Activated CD4-positive, alpha-beta memory T cell treated with anti-CD3 and anti-CD28 coated beads for 36 hours (primary cell): ENCODE results near the gene ANKRD13A. TPM values are rescaled to one million over a fixed set of nuclear protein-coding genes. Genes with fewer than 3 reads are reported as not detected.
A peak's percentile ranks its signal among the peaks of the same experiment; 100 is the strongest.

Experiments used
- CTCF ChIA-PET: fragments of 350-600 bp; sonication (Branson Sonifier 250); formaldehyde crosslinking; loops from one replicate; lab custom pipeline; 2021; ENCODE audit warnings: antibody characterized with exemption, inconsistent platforms; lab: Charles Lee
- POLR2A ChIA-PET: fragments of 350-600 bp; sonication (Branson Sonifier 250); formaldehyde crosslinking; loops from one replicate; lab custom pipeline; 2021; ENCODE audit warnings: antibody characterized with exemption; lab: Charles Lee
- DNase-seq: peaks from one replicate; pipeline ENCODE4 v3.0.0-alpha.2; 2020
- H3K27ac Mint-ChIP-seq: one replicate; pipeline ENCODE4 v1.8.0; 2021; ENCODE audit warnings: mixed read lengths
- H3K27me3 Mint-ChIP-seq: one replicate; pipeline ENCODE4 v1.8.0; 2021; ENCODE audit warnings: mixed read lengths
- H3K36me3 Mint-ChIP-seq: one replicate; pipeline ENCODE4 v1.8.0; 2021; ENCODE audit warnings: mixed read lengths
- H3K4me1 Mint-ChIP-seq: one replicate; pipeline ENCODE4 v1.8.0; 2021; ENCODE audit warnings: low read depth, mixed read lengths
- H3K4me3 Mint-ChIP-seq: one replicate; pipeline ENCODE4 v1.8.0; 2021; ENCODE audit warnings: mild to moderate bottlenecking, mixed read lengths
- H3K9me3 Mint-ChIP-seq: one replicate; pipeline ENCODE4 v1.8.0; 2021; ENCODE audit warnings: mixed read lengths
- intact Hi-C: fragments of 100-400 bp; cut with micrococcal nuclease; formaldehyde crosslinking; loops from one replicate; pipeline ENCODE4 v1.15.1; 2023
- total RNA-seq, 2 experiments: library from RNA; stranded (reverse); gene quantifications; one replicate each; pipeline ENCODE4 v1.2.3, GENCODE V29; 2021

Gene ANKRD13A
- total RNA-seq, 2 experiments from 2014 or later, result 45.0 to 46.6 TPM

- intact Hi-C loops, result no loop called here
- peaks cover 41% of the 10 kb centered on the region for H3K36me3 Mint-ChIP-seq
- CTCF ChIA-PET, result interaction anchor here (1.2 kb wide), 1 partner anchor 26 kb away, joined by 4 read pairs; no protein-coding TSS in a partner anchor
These were observed 36.8 kb upstream of the ANKRD13A start for GRCh38 chr12:109962398-109962797.

GRCh38 chr12:109963330-109963729 is 35.9 kb upstream of the ANKRD13A start:
- Mint-ChIP-seq H3K4me3 (no peak overlapping the region), H3K4me1 (peaks cover 22% of the 10 kb centered on the region), H3K9me3 (no peaks in the 10 kb centered on the region), H3K27me3 (no peaks in the 10 kb centered on the region), H3K27ac (no peak overlapping the region), H3K36me3 (peaks cover 42% of the 10 kb centered on the region)
- intact Hi-C loops, result no loop called here
- ChIA-PET POLR2A (interaction anchor here (1.5 kb wide), 1 partner anchor 10 kb away, joined by 4 read pairs; no protein-coding TSS in a partner anchor), CTCF (interaction anchor here (0.7 kb wide), 1 partner anchor 58 kb away, joined by 3 read pairs; no protein-coding TSS in a partner anchor)
- DNase-seq, result no peak

More at GRCh38 chr12:109962398-109962797, 36.8 kb upstream of the ANKRD13A start:
- no peak overlapping the region for H3K27ac Mint-ChIP-seq
- H3K27me3 Mint-ChIP-seq, result no peaks in the 10 kb centered on the region
- POLR2A ChIA-PET, result no interaction called here
- peaks cover 14% of the 10 kb centered on the region for H3K4me1 Mint-ChIP-seq
- no peak overlapping the region for H3K4me3 Mint-ChIP-seq
- H3K9me3 Mint-ChIP-seq, result no peaks in the 10 kb centered on the region
- DNase-seq, result peak; percentile 28

GRCh38 chr12:109963743-109964429 is 35.3 kb upstream of the ANKRD13A start:
- CTCF ChIA-PET, result interaction anchor here (0.7 kb wide), 2 partner anchors 27 to 59 kb away, joined by 3 read pairs; no protein-coding TSS in a partner anchor
- Mint-ChIP-seq H3K27ac (no peak overlapping the region), H3K4me3 (no peak overlapping the region), H3K27me3 (no peaks in the 10 kb centered on the region), H3K4me1 (peaks cover 22% of the 10 kb centered on the region), H3K36me3 (peaks cover 36% of the 10 kb centered on the region), H3K9me3 (no peaks in the 10 kb centered on the region)
- DNase-seq, result no peak
- intact Hi-C loops, result no loop called here
- POLR2A ChIA-PET, result interaction anchor here (1.5 kb wide), 1 partner anchor 9 kb away, joined by 4 read pairs; no protein-coding TSS in a partner anchor

GRCh38 chr12:109966546-109966945 is 32.7 kb upstream of the ANKRD13A start:
- Mint-ChIP-seq H3K27me3 (no peaks in the 10 kb centered on the region), H3K9me3 (no peaks in the 10 kb centered on the region), H3K4me1 (peaks cover 26% of the 10 kb centered on the region), H3K4me3 (no peak overlapping the region), H3K36me3 (peaks cover 38% of the 10 kb centered on the region), H3K27ac (no peak overlapping the region)
- ChIA-PET CTCF (interaction anchor here (1.1 kb wide), 1 partner anchor 58 kb away, joined by 3 read pairs; no protein-coding TSS in a partner anchor), POLR2A (interaction anchor here (1.1 kb wide), 1 partner anchor 23 kb away, joined by 3 read pairs; no protein-coding TSS in a partner anchor)
- DNase-seq, result no peak
- intact Hi-C loops, result no loop called here

- intact Hi-C loops, result no loop called here
- no peak for DNase-seq
- H3K27me3 Mint-ChIP-seq, result no peaks in the 10 kb centered on the region
- no peak overlapping the region for H3K4me3 Mint-ChIP-seq
- no peaks in the 10 kb centered on the region for H3K9me3 Mint-ChIP-seq
- POLR2A ChIA-PET, result interaction anchor here (0.8 to 1.4 kb wide), 4 partner anchors 22 to 37 kb away, joined by 3 to 4 read pairs (median 3); partner anchors contain the start of gene GIT2
- CTCF ChIA-PET, result interaction anchor here (0.5 to 1.3 kb wide), 7 partner anchors 20 to 132 kb away, joined by 3 to 4 read pairs (median 3); no protein-coding TSS in a partner anchor
- peak overlapping the region; percentile 59 for H3K27ac Mint-ChIP-seq
- peaks cover 25% of the 10 kb centered on the region for H3K4me1 Mint-ChIP-seq
- peaks cover 42% of the 10 kb centered on the region for H3K36me3 Mint-ChIP-seq
These were observed 31.7 kb upstream of the ANKRD13A start for GRCh38 chr12:109967383-109968031.

- DNase-seq, result no peak
- ChIA-PET CTCF (interaction anchor here (0.5 to 1.3 kb wide), 6 partner anchors 20 to 131 kb away, joined by 3 to 4 read pairs (median 4); no protein-coding TSS in a partner anchor), POLR2A (interaction anchor here (1.0 to 1.4 kb wide), 2 partner anchors 25 to 28 kb away, joined by 3 to 4 read pairs; partner anchors contain the start of gene GIT2)
- Mint-ChIP-seq H3K9me3 (no peaks in the 10 kb centered on the region), H3K4me1 (peaks cover 24% of the 10 kb centered on the region), H3K36me3 (peaks cover 43% of the 10 kb centered on the region), H3K27ac (peak overlapping the region; percentile 59), H3K27me3 (no peaks in the 10 kb centered on the region), H3K4me3 (no peak overlapping the region)
- intact Hi-C loops, result no loop called here
These were observed 31.2 kb upstream of the ANKRD13A start for GRCh38 chr12:109968032-109968420.

- H3K27ac Mint-ChIP-seq, result no peak overlapping the region
- H3K9me3 Mint-ChIP-seq, result peaks cover 2% of the 10 kb centered on the region
- POLR2A ChIA-PET, result interaction anchor here (1.4 kb wide), 1 partner anchor 24 kb away, joined by 3 read pairs; no protein-coding TSS in a partner anchor
- peaks cover 28% of the 10 kb centered on the region for H3K4me1 Mint-ChIP-seq
- H3K36me3 Mint-ChIP-seq, result peaks cover 49% of the 10 kb centered on the region
- no peaks in the 10 kb centered on the region for H3K27me3 Mint-ChIP-seq
- no peak for DNase-seq
- CTCF ChIA-PET, result no interaction called here
- intact Hi-C loops, result no loop called here
- H3K4me3 Mint-ChIP-seq, result no peak overlapping the region
These were observed 30.4 kb upstream of the ANKRD13A start for GRCh38 chr12:109968801-109969200.

GRCh38 chr12:109972821-109973220 is 26.4 kb upstream of the ANKRD13A start:
- ChIA-PET POLR2A (interaction anchor here (0.7 to 1.1 kb wide), 4 partner anchors 9 to 27 kb away, joined by 3 to 5 read pairs (median 4); partner anchors contain the start of gene ANKRD13A), CTCF (interaction anchor here (0.6 to 0.9 kb wide), 3 partner anchors 63 to 529 kb away, joined by 3 read pairs; no protein-coding TSS in a partner anchor)
- Mint-ChIP-seq H3K27ac (no peak overlapping the region), H3K27me3 (no peaks in the 10 kb centered on the region), H3K4me1 (peaks cover 27% of the 10 kb centered on the region), H3K4me3 (no peak overlapping the region), H3K9me3 (peaks cover 6% of the 10 kb centered on the region), H3K36me3 (peaks cover 55% of the 10 kb centered on the region)
- intact Hi-C loops, result loop anchor here (1.0 to 5.0 kb wide), 2 partner anchors 8 to 34 kb away; no protein-coding TSS in a partner anchor
- DNase-seq, result no peak

- ChIA-PET POLR2A (interaction anchor here (0.7 to 1.6 kb wide), 3 partner anchors 10 to 92 kb away, joined by 3 to 4 read pairs (median 4); no protein-coding TSS in a partner anchor), CTCF (interaction anchor here (0.7 kb wide), 1 partner anchor 55 kb away, joined by 3 read pairs; no protein-coding TSS in a partner anchor)
- H3K36me3 Mint-ChIP-seq, result peaks cover 61% of the 10 kb centered on the region
- peaks cover 10% of the 10 kb centered on the region for H3K9me3 Mint-ChIP-seq
- peaks cover 60% of the 10 kb centered on the region for H3K4me1 Mint-ChIP-seq
- intact Hi-C loops, result loop anchor here (1.0 to 2.0 kb wide), 3 partner anchors 8 to 27 kb away; partner anchors contain the start of gene GIT2
- H3K4me3 Mint-ChIP-seq, result peak overlapping the region; percentile 2
- H3K27ac Mint-ChIP-seq, result peak overlapping the region; percentile 78
- H3K27me3 Mint-ChIP-seq, result no peaks in the 10 kb centered on the region
- DNase-seq, result peak; percentile 85
These were observed 17.9 kb upstream of the ANKRD13A start for GRCh38 chr12:109981311-109981710.

- H3K27ac Mint-ChIP-seq, result peak overlapping the region; percentile 78
- POLR2A ChIA-PET, result no interaction called here
- no peak for DNase-seq
- intact Hi-C loops, result no loop called here
- peaks cover 10% of the 10 kb centered on the region for H3K9me3 Mint-ChIP-seq
- CTCF ChIA-PET, result no interaction called here
- no peaks in the 10 kb centered on the region for H3K27me3 Mint-ChIP-seq
- H3K4me3 Mint-ChIP-seq, result no peak overlapping the region
- H3K36me3 Mint-ChIP-seq, result peaks cover 56% of the 10 kb centered on the region
- peaks cover 60% of the 10 kb centered on the region for H3K4me1 Mint-ChIP-seq
These were observed 17.0 kb upstream of the ANKRD13A start for GRCh38 chr12:109982210-109982609.

- CTCF ChIA-PET, result interaction anchor here (2.3 kb wide), 1 partner anchor 21 kb away, joined by 6 read pairs; no protein-coding TSS in a partner anchor
- peak overlapping the region; percentile 33 for H3K27ac Mint-ChIP-seq
These were observed 15.6 kb upstream of the ANKRD13A start for GRCh38 chr12:109983432-109984142.

More at GRCh38 chr12:109983432-109984142, 15.6 kb upstream of the ANKRD13A start:
- peaks cover 3% of the 10 kb centered on the region for H3K9me3 Mint-ChIP-seq
- H3K4me3 Mint-ChIP-seq, result no peak overlapping the region
- intact Hi-C loops, result no loop called here
- no peaks in the 10 kb centered on the region for H3K27me3 Mint-ChIP-seq
- peak; percentile 32 for DNase-seq
- POLR2A ChIA-PET, result interaction anchor here (0.6 kb wide), 1 partner anchor 11 kb away, joined by 3 read pairs; no protein-coding TSS in a partner anchor
- H3K4me1 Mint-ChIP-seq, result peaks cover 63% of the 10 kb centered on the region
- peaks cover 56% of the 10 kb centered on the region for H3K36me3 Mint-ChIP-seq
